Stimulated activated CD8-positive, alpha-beta memory T cell treated with anti-CD3 and anti-CD28 coated beads, Interleukin-4, amount 100 ng/mL, for 24 hours (primary cell): Measurements from ENCODE around the gene ATP9B.
"Not testable (repeated sequence)": the region's sequence is repeated elsewhere in the genome, so short reads cannot be mapped to it uniquely, and the experiment has no call there.

Source experiments
- DNase-seq: peaks from one replicate; pipeline ENCODE4 v3.0.0-alpha.2; 2020; ENCODE audit warnings: low read depth

Gene ATP9B

DNA sequence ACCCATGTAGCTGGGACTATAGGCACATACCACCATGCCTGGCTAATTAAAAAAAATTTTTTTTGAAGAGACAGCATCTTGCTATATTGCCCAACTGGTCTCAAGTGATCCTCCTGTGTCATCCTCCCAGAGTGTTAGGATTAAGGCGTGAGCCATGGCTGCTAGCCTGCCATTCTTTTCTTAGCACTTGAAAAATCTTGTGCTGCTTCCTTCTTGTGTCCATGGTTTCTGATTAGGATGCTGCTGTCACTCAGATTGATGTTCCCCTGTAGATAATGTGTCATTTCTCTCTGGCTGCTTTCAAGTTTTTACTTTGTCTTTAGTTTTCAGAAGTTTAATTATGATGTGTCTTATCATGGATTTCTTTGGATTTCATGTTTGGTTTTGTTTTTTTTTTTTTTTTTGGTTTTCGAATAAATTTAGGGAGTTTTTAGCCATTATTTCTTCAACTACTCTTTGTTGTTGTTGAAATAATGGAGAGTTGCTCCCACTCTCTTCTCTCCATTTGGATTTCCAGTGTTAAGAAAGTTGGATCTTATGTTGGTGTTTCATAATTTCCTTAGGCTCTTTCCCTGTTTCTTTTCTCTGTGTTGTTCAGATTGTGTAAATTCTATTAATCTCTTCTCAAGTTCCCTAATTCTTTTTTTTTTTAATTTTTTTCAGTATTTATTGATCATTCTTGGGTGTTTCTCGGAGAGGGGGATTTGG lies 2.5 kb downstream of the ATP9B start:
- DNase-seq, result no peak

DNA sequence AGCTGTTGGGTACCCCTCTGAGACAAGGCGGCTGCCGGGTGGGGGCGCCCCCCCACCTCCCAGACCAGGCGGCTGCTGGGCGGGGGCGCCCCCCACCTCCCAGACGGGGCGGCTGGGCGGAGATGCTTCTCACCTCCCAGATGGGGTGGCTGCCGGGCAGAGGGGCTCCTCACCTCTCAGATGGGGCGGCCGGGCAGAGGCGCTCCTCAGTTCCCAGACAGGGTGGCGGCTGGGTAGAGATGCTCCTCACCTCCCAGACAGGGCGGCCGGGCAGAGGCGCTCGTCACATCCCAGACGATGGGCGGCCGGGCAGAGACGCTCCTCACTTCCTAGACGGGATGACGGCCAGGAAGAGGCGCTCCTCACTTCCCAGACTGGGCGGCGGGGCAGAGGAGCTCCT lies 3.5 kb downstream of the ATP9B start:
- DNase-seq, result not testable (repeated sequence)

DNA sequence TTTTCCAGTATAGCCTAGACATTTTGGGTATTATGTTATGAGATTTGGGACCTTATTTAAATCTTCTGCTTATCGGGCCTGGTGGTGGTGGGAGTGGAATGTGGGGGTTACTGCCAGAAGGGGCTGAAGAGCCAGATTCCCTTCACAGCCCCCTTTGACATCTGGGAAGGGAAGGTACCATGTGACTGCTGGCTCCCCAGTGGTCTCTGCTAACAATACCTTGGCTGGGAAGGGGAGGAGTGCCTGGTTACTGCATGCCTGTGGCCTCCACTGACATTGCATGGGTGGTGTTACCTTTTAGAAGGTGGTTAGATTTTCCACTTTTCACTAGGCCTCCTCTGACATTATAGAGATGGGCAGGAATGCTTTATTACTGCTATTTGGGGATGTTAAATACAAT lies 8.0 kb downstream of the ATP9B start:
- no peak for DNase-seq

DNA sequence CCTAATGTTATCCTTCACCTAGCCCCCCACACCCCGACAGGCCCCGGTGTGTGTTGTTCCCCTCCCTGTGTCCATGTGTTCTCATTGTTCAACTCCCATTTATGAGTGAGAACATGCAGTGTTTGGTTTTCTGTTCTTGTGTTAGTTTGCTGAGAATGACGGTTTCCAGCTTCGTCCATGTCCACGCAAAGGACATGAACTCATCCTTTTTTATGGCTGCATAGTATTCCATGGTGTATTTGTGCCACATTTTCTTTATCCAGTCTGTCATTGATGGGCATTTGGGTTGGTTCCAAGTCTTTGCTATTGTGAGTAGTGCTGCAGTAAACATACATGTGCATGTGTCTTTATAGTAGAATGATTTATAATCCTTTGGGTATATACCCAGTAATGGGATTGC lies 9.6 kb downstream of the ATP9B start:
- DNase-seq, result not testable (repeated sequence)

DNA sequence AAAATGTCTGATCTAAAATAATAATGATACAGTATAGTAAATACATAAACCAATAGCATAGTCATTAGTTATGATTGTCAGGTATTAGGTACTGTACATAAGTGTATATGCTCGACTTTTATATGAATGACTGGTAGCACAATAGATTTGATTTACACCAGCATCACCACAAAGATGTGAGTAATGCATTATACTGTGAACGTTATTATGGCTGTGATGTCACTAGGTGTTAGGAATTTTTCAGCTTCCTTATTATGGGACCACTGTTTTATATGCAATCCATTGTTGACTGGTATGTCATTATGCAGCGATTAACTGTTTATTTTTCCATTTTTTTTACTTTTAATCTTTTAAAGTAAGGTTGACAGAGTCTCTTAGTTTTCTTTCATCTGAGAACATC lies 23.7 kb downstream of the ATP9B start:
- DNase-seq, result no peak

DNA sequence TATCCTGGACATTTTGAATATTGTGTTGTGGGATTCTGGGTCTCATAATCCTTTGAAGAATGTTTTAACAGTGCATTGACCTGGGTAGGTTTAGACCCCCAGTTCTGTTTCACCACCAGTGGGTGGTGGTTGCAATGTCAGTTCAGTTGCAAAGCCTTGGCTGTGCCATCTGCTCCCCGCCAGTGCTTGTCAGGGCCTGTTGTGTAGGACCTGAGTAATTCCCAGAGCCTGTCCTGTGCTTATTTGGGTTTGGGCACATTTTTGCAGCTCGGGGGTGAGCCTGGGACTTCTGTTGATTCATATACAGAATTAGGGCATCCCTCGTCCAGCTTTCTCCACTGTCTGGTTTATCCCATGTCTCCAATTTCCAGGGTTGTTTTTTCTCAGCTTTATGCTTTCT lies 24.8 kb downstream of the ATP9B start:
- no peak for DNase-seq

DNA sequence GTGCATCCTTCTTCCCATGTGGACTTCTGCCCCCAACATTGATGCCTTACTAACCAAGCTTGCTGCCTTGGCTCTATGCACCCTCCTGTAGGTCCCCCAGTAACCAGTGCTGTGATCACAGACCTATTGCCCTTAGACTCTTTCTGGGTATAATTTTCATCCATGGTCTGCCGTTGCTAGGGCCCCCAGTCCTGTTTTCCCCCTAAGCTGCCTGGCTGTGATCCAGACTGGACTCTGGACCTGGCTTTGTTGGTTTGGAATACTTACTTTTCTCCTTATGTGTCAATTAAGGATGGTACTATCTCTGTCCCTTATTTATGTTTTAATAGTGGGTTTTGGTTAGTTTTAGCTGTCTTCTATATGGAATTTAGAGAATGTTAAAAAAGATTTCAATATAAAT lies 26.0 kb downstream of the ATP9B start:
- no peak for DNase-seq

DNA sequence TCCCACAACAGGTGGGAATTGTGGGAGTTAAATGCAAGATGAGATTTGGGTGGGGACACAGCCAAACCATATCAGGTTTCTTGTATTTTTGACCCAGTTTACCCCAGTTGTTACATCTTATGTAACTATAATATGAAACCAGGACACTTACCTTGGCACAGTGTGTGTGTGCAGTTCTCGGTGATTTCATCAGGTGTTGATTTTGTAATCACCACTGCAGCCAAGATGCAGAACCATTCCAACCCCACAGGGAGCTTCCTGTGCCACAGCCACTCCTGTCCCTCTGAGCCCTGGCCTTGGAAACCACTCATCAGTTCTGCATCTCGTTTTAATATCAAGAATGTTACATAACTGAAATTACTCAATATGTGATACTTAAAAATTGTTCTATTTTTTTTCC lies 31.8 kb downstream of the ATP9B start:
- DNase-seq, result no peak

DNA sequence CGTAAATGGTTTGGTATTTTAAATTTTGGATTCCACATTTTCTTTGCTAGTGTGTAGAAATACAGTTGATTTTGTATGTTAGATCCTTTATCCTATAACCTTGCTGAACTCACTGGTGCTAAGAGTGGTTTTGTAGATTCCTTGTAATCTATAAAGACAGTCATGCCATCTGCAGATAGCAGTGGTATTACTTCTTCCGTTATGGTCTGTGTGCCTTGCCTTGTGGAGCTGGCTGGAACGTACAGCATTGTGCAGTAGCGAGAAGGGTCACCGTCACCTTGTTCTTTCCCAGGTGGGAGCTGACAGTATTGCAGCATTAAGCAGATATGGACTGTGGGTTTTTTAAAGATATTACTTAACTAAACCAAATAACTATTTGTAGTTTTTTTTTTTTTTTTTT lies 33.7 kb downstream of the ATP9B start:
- DNase-seq, result no peak

DNA sequence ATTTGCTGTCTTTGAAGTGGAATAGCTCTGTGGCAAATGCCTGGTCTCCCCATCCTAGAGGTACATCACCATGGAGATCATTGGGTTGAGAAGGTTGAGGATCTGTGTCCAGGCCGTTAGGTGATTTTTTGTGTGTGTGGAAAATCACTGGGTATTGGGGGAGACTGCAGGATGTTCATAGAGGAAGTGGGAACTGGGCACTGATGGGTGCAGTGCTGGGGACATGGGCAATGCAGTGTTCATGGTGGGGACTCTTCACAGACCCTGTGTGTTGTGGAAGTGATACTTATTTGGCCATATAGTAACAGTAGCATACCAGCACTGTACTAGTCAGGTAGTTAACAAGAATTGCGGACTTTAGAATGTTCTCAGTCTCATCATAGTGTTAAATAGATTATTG lies 34.9 kb downstream of the ATP9B start:
- no peak for DNase-seq

DNA sequence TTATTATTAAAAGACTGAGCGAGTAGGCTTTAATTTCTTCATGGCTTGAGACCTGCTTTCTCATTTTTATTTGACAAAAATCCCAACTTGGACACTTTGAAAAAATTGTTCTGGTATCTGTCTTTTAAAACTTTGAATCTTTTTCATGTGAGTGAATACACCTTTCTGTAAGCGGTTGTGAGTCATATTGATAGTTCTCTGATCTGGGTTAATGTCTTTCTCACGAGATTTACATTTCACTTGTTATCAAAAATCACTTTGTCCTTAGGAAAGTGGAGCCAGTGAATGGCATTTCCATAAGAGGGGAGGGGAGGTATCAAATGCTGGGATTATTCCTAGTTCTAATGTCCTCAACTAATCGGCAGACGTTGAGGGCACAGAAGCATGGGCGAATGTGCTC lies 36.3 kb downstream of the ATP9B start:
- DNase-seq, result no peak

DNA sequence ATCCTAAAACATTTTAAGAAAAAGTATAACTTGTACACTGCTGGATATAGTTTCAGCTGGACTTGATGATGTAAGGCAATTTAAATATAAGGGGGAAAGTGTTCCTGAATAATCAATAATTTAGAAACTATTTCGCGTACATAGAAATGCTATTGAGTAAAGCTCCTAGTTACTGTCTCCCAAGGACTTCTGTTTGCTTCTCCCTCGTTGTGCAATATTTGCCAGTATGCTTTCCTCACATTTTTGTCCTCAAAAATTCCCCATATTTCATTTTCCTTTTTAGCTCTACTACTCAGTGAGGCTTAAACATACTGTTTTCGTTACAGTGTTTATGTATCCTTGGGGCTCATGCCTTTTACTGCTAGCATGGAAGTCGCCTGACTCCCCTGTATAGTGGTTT lies 36.9 kb downstream of the ATP9B start:
- no peak for DNase-seq

DNA sequence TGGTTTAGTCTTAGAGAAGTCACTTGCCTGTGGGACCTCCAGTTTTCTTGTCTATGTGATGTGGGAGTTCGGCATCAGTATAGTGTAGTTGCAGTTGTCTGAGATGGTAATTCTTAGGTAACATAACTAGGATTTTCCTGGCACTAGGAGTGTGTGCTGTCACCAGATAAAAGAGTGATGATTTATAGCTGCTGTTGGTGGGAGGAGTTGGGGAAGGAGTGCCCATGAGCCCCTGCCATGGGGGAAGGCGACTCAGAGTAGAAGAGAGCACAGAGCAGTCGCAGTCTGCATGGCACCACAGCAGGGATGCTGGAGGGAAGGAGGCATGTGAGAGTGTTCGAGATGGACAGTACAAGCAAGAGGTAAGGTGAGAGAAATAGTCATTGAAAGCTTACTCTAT lies 38.7 kb downstream of the ATP9B start:
- no peak for DNase-seq

DNA sequence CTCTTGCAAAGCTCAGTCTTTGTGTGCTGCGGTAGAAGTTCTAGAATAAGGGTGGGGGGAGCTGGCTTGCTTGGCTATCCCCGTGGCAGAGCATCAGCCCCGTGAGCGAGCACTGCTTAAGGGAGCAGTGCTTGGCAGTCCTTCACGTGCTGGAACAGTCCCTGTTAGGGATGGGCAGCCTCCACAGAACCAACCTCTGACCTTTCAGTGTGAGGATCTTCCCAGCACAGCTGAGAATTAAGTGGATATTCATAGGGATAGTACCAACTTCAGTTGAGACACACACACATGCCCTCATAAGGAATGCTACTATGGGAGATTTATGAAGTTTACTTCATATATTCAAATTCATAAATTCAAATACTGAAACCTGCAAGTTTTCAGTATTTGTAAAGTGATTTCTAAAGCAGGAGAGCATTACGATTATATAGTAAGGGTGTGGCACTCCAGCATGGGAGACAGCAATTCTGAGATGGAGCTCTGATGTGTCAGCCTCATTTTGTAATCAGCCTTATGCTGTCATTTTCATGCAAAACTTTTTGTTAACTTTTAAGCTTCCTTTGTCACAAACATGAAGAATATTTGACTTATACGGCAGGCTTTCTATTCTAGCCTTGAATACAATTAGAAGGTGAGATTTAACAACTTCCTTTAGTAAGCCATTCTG lies 39.5 kb downstream of the ATP9B start:
- no peak for DNase-seq

DNA sequence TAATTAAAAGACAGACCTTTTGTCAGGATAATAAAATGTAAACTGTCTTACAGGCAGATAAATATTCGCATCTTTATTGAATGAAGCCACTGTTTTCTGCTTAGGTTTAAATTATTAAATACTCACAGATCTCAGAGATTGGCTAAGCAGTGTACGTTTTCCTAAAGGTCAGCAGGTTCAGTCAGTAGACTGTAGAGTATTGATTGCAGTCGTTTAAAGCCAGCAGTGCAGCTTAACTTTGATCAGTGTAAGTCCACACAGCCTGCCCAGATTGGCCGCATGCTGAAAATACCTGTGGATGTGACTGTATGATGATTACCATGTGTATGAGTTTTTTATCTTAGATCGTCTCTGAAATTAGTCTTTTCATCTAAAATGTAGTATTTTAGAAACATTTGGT lies 42.3 kb downstream of the ATP9B start:
- DNase-seq, result no peak

DNA sequence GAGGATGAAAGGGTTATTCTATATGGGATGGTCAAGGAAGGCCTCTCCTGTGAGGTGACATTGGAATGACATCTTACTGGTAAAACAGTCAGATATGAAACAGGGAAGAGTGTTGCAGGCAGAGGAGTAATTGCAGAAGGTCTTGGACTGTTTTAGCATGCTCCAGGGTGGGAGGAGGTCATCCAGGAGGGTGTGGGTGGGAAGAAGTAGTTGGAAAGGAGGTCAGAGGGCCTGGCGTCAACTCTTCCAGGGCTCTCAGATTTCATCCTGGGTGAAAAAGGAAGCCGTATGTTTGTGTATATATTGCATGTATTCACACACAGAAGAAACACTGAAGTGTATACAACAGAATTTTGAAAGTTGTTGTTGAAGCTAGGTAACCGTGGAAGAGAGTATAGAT lies 48.2 kb downstream of the ATP9B start:
- no peak for DNase-seq

DNA sequence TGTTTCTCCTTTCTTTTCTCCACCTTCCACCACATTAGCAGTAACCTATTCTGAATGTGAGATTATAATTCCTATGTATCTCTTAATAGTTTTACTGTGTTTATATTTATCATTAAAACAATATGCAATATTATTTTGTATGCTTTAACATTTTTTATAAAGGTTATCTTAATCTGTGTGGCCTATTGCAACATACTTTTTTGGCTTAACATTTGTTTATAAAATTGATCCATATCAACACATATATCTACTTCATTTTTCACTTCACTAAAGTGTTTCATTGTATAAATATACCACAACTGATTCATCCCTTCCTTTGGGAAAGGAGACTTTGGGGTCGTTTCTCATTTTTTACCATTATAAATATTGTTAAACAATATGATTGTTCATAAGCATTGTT lies 48.6 kb downstream of the ATP9B start:
- no peak for DNase-seq

DNA sequence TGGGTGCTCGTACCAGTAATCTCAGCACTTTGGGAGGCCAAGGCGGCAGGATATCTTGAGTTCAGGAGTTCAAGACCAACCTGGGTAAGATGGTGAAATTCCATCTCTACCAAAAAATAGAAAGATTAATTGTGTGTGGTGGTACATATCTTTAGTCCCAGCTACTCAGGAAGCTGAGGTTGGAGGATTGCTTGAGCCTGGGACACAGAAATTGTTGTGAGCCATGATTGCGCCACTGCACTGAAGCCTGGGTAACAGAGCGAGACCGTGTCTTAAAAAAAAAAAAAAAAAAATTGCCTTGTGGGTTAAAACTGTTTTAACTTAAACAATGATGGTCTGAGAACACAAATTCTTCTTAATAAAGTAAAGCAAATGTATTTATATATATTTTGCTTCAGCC lies 49.6 kb downstream of the ATP9B start:
- DNase-seq, result no peak

DNA sequence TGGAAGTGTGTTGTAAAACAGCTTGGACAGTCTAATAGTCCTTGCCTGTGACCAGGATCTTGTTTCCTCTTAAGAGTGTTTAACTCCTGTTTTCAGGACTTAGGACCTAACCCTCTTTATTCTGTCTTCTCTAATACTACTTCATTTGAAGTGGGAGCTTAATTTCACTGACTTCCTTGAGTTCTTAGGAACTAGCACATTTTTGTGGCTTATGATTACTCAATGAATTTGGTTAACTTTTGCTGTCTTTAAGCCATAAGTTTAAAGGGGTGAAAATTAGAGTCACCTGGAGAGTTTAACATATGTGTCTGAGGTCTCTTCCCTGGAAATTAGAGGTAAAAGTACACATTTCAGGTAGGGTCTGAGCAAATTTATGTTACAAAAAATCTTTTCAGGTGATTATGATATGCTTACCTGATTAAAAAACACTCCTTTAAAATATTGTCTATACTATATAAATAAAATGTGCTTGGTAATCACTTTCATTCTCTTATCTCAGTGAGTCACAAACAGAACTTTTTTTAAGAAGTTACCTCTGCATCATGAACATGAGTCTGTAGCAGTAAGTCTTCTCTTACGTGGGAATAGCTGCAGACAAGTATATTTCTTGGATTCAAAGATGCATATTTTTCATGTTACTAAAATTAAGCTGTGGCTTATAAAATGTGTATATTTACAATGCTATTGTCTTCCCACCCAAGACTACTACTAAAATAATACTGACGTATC lies 52.7 kb downstream of the ATP9B start:
- DNase-seq, result no peak

DNA sequence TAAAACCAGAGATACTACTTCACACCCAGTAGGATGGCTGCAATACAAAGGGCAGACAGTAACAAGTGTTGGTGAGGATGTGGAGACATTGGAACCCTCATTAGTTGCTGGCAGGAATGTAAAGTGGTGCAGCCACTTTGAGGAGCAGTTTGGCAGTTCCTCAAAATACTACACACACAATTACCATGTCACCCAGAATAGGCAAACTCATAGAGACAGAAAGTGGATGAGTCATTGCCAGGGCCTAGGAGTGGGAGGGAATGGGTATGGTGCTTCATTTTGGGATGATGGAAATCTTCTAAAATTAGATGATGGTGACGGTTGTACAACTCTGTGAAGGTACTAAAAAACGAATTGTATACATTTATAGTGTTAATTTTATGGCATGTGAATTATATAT lies 54.8 kb downstream of the ATP9B start:
- DNase-seq, result no peak

DNA sequence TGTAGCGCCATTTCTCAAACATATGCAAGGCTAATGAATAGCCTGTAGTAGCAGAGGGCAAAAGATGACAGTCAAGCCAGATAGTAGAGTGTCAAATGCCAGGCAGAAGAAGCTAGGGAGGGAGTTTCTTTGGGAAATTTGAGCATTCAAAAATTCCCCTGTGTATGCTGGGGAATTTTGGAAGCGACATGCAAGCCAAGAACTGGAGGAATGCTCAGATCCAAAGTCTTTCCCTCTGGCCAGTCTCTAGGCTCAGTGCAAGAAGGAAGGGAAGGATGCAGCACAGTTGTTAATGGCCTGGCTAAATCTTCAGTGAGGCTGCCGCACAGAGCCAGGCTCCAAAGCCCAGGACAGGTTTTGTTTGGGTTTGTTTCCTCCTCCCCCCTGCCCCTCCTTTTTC lies 59.9 kb downstream of the ATP9B start:
- DNase-seq, result no peak

DNA sequence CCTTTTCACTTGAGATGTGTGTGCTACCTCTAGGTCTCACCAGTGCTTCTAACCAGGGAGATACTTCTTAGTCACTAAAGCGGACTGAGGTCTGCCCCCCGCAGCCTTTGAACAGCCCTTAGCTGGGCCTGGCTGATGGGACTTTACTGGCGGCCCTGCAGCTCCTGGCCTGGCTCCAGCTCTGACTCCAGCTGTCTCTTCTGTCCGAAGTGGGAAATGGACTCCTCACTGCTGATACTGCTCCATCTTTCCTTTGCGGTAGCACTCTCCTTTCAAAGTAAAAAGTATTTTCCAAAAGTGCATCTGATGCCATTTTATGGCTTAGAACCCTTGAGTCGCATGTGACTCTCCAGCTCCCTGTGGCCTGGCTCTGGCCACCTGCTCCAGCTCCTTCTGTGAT lies 64.5 kb downstream of the ATP9B start:
- no peak for DNase-seq

DNA sequence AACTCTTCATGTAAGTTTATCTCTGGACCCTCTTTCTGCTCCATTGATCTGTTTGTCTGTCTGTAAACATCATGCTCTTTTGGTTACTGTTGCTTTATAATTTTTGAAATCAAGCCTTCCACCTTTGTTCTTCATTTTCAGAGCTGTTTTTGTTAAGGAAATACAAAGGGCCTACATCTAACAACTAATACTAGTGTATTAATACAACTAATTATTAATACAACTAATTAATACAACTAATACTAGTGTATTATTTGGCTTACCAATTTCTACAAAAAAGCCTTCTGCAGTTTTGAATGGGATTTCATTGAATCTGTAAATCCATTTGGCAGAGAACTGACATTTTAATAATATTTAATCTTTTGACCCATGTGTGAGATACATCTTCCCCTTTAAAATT lies 66.7 kb downstream of the ATP9B start:
- no peak for DNase-seq

DNA sequence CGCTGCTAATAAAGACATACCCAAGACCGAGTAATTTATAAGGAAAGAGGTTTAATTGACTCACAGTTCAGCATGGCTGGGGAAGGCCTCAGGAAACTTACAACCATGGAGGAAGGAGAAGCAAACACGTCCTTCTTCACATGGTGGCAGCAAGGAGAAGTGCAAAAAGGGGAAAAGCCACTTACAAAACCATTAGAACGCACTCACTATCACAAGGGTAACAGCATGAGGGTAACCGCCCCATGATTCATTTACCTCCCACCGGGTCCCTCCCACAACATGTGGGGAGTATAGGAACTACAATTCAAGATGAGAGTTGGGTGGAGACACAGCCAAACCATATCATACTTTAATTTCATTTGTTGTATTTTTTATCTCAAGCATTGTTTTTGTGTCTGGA lies 67.5 kb downstream of the ATP9B start:
- no peak for DNase-seq
